ENCODE measurements around the gene AGBL4. TPM values are rescaled to one million over a fixed set of nuclear protein-coding genes. Genes with fewer than 3 reads are reported as not detected.

AGBL4 gene
- total RNA-seq, 1 donor from 2014 or later = not detected

DNA sequence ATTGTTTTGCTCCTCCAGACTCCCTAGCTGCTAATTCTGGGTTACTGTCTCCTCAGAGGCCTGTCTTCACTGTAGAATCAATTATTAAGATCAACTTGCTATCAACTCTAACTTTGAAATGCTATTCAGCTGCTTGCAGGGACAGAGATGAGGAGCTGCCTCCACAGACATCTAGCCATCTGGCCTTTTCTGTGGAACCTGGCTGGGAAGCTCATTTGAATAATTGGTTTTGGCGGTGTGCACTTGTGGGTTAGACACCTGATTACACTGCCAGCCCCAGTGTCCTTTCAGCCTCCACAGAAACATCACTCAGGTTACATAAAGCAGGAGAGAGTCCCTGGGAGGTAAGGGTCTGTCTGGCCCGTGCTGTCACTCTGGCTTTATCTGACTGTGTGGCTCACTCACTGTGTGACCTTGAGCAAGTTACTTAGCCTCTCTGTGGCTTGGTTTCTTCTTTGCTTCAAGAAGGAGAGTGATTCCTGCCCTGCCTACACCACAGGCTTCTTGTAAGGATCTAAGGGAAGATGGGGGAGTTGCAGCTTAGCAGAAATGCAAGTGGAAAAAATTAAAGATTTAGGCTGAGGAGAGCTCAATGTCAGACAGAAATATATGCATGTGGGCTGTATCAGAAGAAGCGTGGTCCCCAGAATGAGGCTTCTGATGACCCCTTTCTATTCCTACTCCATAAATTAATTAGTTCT is 1378.7 kb downstream of the AGBL4 start:
- H3K4me1 ChIP-seq = no peaks in the 10 kb centered on the region
- H3K4me3 ChIP-seq = no peak overlapping the region
- TF ChIP-seq, protein P1, sequence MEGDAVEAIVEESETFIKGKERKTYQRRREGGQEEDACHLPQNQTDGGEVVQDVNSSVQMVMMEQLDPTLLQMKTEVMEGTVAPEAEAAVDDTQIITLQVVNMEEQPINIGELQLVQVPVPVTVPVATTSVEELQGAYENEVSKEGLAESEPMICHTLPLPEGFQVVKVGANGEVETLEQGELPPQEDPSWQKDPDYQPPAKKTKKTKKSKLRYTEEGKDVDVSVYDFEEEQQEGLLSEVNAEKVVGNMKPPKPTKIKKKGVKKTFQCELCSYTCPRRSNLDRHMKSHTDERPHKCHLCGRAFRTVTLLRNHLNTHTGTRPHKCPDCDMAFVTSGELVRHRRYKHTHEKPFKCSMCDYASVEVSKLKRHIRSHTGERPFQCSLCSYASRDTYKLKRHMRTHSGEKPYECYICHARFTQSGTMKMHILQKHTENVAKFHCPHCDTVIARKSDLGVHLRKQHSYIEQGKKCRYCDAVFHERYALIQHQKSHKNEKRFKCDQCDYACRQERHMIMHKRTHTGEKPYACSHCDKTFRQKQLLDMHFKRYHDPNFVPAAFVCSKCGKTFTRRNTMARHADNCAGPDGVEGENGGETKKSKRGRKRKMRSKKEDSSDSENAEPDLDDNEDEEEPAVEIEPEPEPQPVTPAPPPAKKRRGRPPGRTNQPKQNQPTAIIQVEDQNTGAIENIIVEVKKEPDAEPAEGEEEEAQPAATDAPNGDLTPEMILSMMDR (IDR thresholded peaks at IDR 0.05) = no peak
- intact Hi-C loops (cut with DNase I) = no loop called here
- H3K36me3 ChIP-seq = no peaks in the 10 kb centered on the region
- H3K9me3 ChIP-seq = no peaks in the 10 kb centered on the region
- no peak overlapping the region for H3K27ac ChIP-seq
- no peak for DNase-seq (ENCODE audit: low spot score in 2 of 2)
- H3K27me3 ChIP-seq = no peaks in the 10 kb centered on the region

DNA sequence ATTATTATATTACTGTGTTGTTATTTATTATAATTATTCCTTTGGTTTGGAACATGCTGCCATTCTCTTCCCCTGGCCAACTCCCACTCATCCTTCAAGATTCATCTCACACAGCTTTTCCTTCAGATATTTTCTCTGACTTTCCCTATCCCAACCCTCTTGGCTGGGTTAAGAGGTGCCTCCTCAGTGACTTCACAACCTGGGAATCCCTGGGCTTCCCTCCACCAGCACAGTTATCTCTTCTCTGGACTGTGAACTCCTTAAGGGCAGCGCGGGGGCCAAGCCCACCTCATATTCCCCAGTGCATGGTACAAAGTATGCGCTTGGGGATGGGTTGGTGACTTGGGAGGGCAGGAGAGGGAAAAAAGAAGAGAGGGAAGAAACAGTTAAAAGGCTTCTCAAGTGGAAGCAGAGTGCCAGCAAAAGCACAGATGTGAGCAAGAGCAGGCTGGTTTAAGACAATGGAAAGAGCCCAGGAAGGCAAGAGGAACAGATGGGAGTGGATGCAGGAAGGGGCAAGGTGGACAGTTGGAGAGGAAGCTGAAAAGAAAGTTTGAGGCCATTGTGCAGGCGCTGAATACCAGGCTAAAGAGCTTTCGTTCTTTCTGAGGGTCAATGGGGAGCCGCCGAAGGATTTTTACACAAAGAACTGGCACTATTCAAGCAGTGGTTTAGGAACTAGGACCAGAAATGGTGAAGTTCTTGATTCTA is 1379.4 kb downstream of the AGBL4 start:
- no peak for DNase-seq (ENCODE audit: low spot score in 2 of 2)
- no peaks in the 10 kb centered on the region for H3K27me3 ChIP-seq
- H3K27ac ChIP-seq = no peak overlapping the region
- no peaks in the 10 kb centered on the region for H3K4me1 ChIP-seq
- H3K36me3 ChIP-seq = no peaks in the 10 kb centered on the region
- TF ChIP-seq, protein P1 (IDR thresholded peaks at IDR 0.05) = no peak
- intact Hi-C loops (cut with DNase I) = no loop called here
- no peaks in the 10 kb centered on the region for H3K9me3 ChIP-seq
- no peak overlapping the region for H3K4me3 ChIP-seq

DNA sequence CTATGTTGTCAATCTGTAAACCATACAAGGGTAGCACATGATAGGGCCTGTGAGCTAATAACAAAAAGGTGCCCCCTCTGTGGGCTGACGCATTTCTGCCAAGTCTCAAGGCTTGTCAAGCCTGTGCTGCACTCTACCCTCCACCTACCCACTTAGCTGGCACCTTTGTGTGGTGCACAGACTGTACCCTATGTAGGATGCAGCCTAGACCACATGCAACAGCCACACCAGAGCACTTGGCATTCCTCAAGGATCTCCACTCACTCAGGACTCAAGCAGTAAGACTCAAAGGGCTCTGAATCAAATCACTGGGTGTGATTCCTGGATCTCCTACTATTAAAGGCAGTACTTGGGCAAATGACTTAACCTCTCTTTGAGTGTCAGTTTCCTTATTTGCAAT is 1380.6 kb downstream of the AGBL4 start:
- H3K4me3 ChIP-seq = no peak overlapping the region
- TF ChIP-seq, protein P1 (IDR thresholded peaks at IDR 0.05) = no peak
- no peak overlapping the region for H3K27ac ChIP-seq
- no peaks in the 10 kb centered on the region for H3K27me3 ChIP-seq
- DNase-seq (ENCODE audit: low spot score in 2 of 2) = no peak
- H3K4me1 ChIP-seq = no peaks in the 10 kb centered on the region
- intact Hi-C loops (cut with DNase I) = no loop called here
- no peaks in the 10 kb centered on the region for H3K36me3 ChIP-seq
- no peaks in the 10 kb centered on the region for H3K9me3 ChIP-seq

DNA sequence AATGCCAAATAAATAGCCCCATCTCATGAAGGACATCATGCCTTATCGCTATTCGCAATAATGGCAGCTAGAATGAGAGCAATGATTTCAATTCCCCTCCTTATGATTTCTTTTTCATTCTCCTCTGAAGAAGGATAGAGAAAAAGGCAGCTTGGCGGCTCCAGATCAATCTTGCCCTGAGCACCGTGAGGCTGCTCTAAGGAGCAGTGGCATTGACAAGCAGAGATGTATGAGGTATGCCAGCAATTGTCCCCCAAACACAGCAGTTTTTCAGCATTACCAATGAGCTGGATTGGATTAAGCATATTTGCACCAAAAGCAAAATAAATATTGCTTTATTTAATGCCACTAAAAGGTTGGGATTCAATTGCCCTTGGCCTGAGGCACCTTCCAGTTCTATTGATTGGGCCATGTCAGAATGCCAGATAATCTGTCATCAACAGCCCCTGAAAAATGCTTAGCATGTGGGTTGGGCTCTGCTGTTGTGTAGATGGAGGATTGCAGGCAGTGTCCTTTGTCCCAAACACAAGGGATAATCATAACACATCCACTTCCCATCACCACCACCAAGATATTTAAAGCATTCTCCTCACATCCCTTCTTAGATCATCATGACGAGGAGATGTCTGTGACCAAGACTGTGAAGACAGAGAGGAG is 1382.8 kb downstream of the AGBL4 start:
- no peaks in the 10 kb centered on the region for H3K9me3 ChIP-seq
- TF ChIP-seq, protein P1 (IDR thresholded peaks at IDR 0.05) = no peak

DNA sequence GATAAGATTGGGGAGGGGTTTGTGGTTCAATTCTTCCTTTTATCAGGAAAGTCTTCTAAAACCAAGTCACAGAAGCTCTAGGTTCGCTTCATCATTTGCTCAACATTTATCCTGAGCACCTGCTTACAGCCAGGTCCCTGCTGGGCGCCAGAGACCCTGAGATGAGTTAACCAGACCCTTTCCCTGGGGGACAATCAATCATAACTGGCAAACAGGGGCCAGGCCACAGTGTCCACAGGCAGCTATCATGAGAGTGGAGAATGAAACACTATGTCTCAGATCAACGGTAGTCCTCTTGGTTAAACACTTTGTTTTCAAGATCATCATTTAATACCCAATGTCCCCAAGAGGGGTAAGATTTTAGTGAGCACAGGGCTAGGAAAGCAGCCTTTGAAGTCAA is 1393.9 kb downstream of the AGBL4 start:
- Histone ChIP-seq H3K27ac (no peak overlapping the region), H3K4me1 (no peaks in the 10 kb centered on the region), H3K27me3 (no peaks in the 10 kb centered on the region), H3K9me3 (no peaks in the 10 kb centered on the region), H3K4me3 (no peak overlapping the region), H3K36me3 (no peaks in the 10 kb centered on the region)
- TF ChIP-seq, protein P1 (IDR thresholded peaks at IDR 0.05) = no peak
- DNase-seq (ENCODE audit: low spot score in 2 of 2) = no peak
- intact Hi-C loops (cut with DNase I) = no loop called here

More for the DNA sequence above, 1382.8 kb downstream of the AGBL4 start:
- H3K27me3 ChIP-seq = no peaks in the 10 kb centered on the region
- intact Hi-C loops (cut with DNase I) = no loop called here
- no peak overlapping the region for H3K27ac ChIP-seq
- no peaks in the 10 kb centered on the region for H3K36me3 ChIP-seq
- no peaks in the 10 kb centered on the region for H3K4me1 ChIP-seq
- DNase-seq (ENCODE audit: low spot score in 2 of 2) = no peak
- H3K4me3 ChIP-seq = no peak overlapping the region
